Kidney tubule cell (primary cell): Measurements from ENCODE around the gene SACS.
"Not testable (repeated sequence)": the region's sequence is repeated elsewhere in the genome, so short reads cannot be mapped to it uniquely, and the experiment has no call there.

Source experiments
- DNase-seq: peaks from one replicate; pipeline ENCODE4 v3.0.0-alpha.2; 2018; ENCODE audit warnings: low spot score

Gene SACS

GRCh38 chr13:23456437-23457210 lies 23.1 kb upstream of the SACS start:
- no peak for DNase-seq

- no peak for DNase-seq
Observed at GRCh38 chr13:23455401-23456185, 22.1 kb upstream of the SACS start.

GRCh38 chr13:23453132-23453531 lies 19.6 kb upstream of the SACS start:
- no peak for DNase-seq

- DNase-seq: no peak
Observed at GRCh38 chr13:23450340-23451046, 17.0 kb upstream of the SACS start.

- DNase-seq: no peak
Observed at GRCh38 chr13:23449398-23450162, 16.1 kb upstream of the SACS start.

DNA sequence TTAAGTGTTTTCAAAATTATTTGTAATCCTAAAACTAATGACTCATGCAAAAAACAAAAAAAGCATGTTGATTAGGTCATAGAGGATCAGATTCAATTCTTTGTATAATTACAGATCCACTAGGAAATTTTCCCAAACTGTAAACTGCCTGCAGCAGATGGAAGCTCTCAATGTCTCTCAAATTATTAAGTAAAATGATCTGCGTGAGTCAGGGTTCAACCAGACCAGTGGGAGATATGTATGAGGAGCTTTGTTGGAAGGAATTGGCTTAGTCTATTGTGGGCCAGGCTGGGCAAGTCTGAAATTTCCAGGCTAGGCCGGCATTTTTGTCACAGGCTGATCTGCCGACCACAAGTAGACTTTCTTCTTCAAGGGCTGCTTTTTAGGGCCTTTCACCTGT lies 14.4 kb upstream of the SACS start:
- DNase-seq: no peak

DNA sequence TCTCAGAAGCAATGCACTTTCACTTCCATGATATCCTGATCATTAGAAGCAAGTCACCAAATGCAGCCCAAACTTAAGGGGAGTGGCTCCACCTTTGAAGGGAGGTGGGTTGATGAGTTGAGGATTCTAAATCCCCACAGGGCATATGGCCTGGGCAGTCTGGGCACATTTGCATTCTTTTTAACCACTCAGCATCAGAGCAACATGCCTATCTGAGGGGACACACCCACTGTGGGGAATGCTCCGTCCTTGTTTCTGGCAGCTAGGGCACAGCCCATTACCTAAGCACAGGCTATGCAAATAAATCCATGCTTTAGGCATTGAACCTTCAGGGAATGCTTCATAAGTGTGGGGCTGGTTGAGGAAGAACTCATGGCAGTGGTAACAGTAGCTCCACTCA lies 12.3 kb upstream of the SACS start:
- no peak for DNase-seq

GRCh38 chr13:23443878-23444277 lies 10.4 kb upstream of the SACS start:
- no peak for DNase-seq

DNA sequence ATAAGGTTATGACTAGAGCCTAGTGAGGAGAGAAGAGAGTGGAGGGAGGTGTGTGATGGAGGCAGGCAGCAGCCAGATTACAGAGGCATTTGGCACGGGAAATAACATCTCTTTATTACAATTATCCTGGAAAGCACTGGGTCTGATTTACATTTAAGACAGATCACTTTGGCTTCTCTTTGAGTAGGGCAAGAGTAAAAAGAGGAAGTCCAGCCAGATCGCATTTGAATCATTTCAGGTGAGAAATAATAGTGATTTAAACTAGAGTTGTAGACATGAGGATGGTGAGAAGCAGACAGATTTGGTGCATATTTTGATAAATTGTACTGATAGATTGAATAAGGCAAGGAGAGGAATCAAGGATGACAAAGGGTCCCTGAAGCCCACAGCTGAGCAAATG lies 9.6 kb upstream of the SACS start:
- DNase-seq: no peak

GRCh38 chr13:23440821-23441618 lies 7.5 kb upstream of the SACS start:
- peak; percentile 47 for DNase-seq

DNA sequence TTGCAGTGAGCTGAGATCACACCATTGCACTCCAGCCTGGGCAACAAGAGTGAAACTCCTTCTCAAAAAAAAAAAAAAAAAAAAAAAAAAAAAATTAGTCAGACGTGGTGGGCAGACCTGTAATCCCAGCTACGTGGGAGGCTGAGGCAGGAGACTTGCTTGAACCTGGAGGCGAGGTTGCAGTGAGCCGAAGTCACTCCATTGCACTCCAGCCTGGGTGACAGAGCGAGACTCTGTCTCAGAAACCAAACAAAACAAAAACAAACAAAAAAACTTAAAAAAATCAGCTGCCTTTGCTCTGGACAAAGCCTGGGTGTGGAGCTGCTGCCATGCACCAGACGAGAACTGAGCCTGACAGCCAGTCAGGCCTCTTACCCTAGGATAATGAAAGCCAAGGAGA lies 6.8 kb upstream of the SACS start:
- not testable (repeated sequence) for DNase-seq

- DNase-seq: no peak
Observed at GRCh38 chr13:23437916-23438315, 4.4 kb upstream of the SACS start.

GRCh38 chr13:23436680-23437079 lies 3.2 kb upstream of the SACS start:
- DNase-seq: no peak

GRCh38 chr13:23434491-23434890 lies 989 bp upstream of the SACS start:
- DNase-seq: no peak

GRCh38 chr13:23432626-23433025 lies 876 bp downstream of the SACS start:
- DNase-seq: no peak

DNA sequence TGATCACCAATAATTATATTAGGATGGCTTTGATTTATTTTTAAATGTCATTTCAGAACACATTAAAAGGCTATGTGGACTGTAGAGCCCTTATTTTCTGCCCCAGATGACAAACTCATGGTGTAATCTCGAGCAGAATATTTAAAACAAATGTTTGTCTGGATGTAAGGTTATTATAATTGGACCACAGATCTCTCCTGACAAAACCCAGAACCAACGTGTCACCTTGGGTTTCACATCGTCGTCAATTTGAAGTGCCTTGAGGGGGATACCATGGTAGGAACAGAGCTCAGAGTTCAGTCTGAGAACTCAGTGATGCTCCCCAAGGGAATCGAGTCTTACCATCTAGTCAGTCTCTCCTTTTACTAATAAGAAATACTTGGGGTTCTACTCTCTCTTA lies 2.8 kb downstream of the SACS start:
- no peak for DNase-seq

DNA sequence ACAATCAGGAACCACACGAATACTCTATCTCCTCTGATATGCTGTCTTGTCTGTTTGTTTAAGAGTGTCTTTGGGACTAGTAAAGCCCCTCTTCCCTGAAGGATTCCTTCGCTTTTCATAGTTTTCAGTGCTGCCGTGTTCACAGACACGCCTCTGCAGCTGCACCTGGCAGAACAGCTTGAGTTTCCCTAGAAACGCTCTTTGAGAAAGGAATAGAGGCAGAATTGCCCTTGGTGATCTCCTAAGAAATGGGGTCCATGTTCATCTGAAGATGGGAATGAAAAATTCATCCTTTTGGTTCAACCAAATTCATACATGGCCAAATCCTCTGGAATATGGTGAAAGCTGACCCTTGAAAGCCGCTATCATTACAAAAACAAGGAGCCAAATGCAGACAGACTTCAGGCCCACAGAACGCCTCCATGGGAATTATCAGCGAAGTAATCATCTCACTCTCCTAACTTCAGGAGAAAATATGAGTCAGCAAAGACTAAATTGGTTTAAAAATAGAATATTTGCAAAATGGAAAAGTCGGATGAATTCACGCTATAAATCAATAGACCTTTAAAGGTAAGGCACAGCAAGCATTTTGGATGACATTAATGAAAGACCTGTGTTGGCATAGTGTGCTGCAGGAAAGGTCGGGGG lies 5.5 kb downstream of the SACS start:
- DNase-seq: no peak

DNA sequence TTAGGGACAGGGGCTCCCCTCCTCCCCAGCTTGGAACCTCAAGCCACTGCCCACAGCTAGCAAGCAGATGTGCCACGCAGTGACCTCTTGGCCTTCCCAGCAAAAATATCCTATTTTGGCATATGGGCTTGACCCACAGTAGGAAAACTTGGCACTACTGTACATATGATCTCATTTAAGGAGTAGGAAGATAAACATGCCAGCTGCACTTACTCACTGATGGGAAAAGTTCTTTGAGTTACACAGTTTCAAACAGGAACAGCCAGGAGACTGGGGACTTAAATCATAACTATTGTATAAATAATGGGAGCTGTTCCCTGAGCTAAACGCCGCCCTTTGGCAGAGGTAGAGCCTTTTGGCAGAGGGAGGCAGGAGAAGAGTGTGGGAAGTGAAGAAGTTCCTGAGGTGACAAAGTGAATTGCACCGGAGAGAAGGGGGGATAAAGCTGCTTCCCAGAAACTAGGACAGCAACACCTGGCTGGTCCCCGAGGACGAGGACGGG lies 6.1 kb downstream of the SACS start:
- peak; percentile 97 for DNase-seq

- no peak for DNase-seq
Observed at GRCh38 chr13:23421596-23421995, 11.9 kb downstream of the SACS start.
